COLO829 (cell line): ENCODE results near the gene ALG10B.
"Not testable (repeated sequence)": the region's sequence is repeated elsewhere in the genome, so short reads cannot be mapped to it uniquely, and the experiment has no call there.

Experiments
- DNase-seq: peaks from one replicate; pipeline ENCODE4 v3.0.0; 2012; ENCODE audit warnings: low spot score

ALG10B gene

GRCh38 chr12:38316391-38317129 is at the start of gene ALG10B:
ALG10B (plus strand) TSS chr12:38316774; CDS start chr12:38316894, 120 bp downstream.
- DNase-seq = peak; percentile 93

GRCh38 chr12:38268612-38269011 is 48.0 kb upstream of the ALG10B start:
- DNase-seq = no peak

- DNase-seq = no peak
Measured at GRCh38 chr12:38269897-38270296, 46.7 kb upstream of the ALG10B start.

- no peak for DNase-seq
Measured at GRCh38 chr12:38279756-38280155, 36.8 kb upstream of the ALG10B start.

- peak; percentile 6 for DNase-seq
Measured at GRCh38 chr12:38282886-38283285, 33.7 kb upstream of the ALG10B start.

GRCh38 chr12:38289396-38289795 is 27.2 kb upstream of the ALG10B start:
- DNase-seq = no peak

- no peak for DNase-seq
Measured at GRCh38 chr12:38291160-38291559, 25.4 kb upstream of the ALG10B start.

- DNase-seq = not testable (repeated sequence)
Measured at GRCh38 chr12:38302972-38303371, 13.6 kb upstream of the ALG10B start.

GRCh38 chr12:38321966-38322365 is 5.4 kb downstream of the ALG10B start:
- DNase-seq = not testable (repeated sequence)

GRCh38 chr12:38324912-38325311 is 8.3 kb downstream of the ALG10B start:
- DNase-seq = no peak

- DNase-seq = no peak
Measured at GRCh38 chr12:38327356-38327755, 10.8 kb downstream of the ALG10B start.

GRCh38 chr12:38328306-38328895 is 11.8 kb downstream of the ALG10B start:
- peak; percentile 12 for DNase-seq

GRCh38 chr12:38330414-38330813 is 13.8 kb downstream of the ALG10B start:
- DNase-seq = not testable (repeated sequence)

- DNase-seq = no peak
Measured at GRCh38 chr12:38332814-38333213, 16.2 kb downstream of the ALG10B start.

- DNase-seq = no peak
Measured at GRCh38 chr12:38342444-38342843, 25.9 kb downstream of the ALG10B start.

GRCh38 chr12:38343256-38343655 is 26.7 kb downstream of the ALG10B start:
- not testable (repeated sequence) for DNase-seq

GRCh38 chr12:38343916-38344315 is 27.3 kb downstream of the ALG10B start:
- DNase-seq = not testable (repeated sequence)

GRCh38 chr12:38350342-38351174 is 34.0 kb downstream of the ALG10B start:
- no peak for DNase-seq

- DNase-seq = not testable (repeated sequence)
Measured at GRCh38 chr12:38351175-38351508, 34.6 kb downstream of the ALG10B start.

GRCh38 chr12:38367506-38367905 is 50.9 kb downstream of the ALG10B start:
- DNase-seq = no peak

- peak; percentile 66 for DNase-seq
Measured at GRCh38 chr12:38370311-38370710, 53.7 kb downstream of the ALG10B start.

GRCh38 chr12:38373784-38374183 is 57.2 kb downstream of the ALG10B start:
- DNase-seq = no peak

- peak; percentile 38 for DNase-seq
Measured at GRCh38 chr12:38374751-38375150, 58.2 kb downstream of the ALG10B start.
